GM18520 (cell line): Measurements from ENCODE around the gene TRMT2A.

Experiments
- ATAC-seq: cut with Tn5 transposase; IDR thresholded peaks from one replicate; pipeline ENCODE4 v1.9.1; 2021; ENCODE audit not compliant: unreplicated experiment

The TRMT2A gene

GRCh38 chr22:20123366-20124082, 6.5 kb upstream of the TRMT2A start:
- ATAC-seq, result no peak

- ATAC-seq, result no peak
Observed at GRCh38 chr22:20121856-20122415, 4.9 kb upstream of the TRMT2A start.

GRCh38 chr22:20118300-20119020, 1.4 kb upstream of the TRMT2A start:
- ATAC-seq, result no peak

GRCh38 chr22:20117633-20118299, 740 bp upstream of the TRMT2A start:
- ATAC-seq, result peak; percentile 8

GRCh38 chr22:20116376-20116950, 563 bp downstream of the TRMT2A start:
- ATAC-seq, result no peak

- ATAC-seq, result no peak
Observed at GRCh38 chr22:20115691-20116375, 1.2 kb downstream of the TRMT2A start, which contains the start of gene RANBP1. TSS of gene RANBP1 (plus strand) at chr22:20116104. CDS start at chr22:20116185, 81 bp downstream.

DNA sequence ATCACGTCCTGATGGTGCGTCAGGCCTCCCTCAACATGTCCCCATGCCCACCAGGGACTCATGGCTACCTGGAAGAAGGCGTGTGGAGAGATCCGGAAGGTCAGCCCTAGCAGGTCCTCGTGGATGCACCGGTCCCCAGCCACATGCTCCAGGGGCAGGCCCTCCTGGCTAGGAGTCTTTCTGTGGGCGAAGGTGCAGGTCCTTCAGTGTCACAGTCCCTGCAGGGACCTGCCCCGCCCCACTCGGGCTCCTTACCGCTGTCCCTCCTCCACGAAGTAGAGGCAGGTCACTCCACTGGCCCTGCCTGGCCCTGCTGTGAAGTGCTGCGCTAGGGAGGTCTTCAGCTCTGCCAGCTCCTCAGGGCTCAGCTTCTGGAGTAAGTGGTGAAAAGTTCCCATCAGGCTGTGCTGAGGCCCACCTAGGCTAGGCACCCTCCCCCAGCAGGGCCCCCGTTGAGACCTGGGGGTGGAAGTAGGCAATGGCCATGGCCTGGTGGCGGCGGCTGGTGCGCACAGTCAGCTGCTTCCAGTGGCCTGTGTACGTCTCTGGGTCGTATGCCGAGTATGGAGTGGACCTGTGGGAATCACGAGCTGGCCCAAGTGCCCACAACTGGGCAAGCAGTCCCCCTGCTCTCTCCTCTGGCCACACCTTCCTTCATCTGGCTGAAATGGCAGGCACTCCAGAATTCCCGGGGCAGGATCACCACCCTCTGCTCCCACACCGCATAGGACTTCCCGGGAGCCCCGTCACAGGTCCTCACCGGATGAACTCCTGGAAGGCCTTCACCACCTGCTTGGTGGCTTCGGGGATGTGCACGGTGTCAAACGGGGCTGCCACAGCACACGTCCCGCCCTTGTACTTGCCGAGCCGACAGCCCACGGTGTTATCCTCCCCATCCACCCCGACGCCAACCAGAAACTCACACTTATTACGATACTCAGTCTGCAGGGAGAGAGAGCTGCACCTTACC, 2.2 kb downstream of the TRMT2A start:
- ATAC-seq, result no peak

GRCh38 chr22:20113551-20114310, 3.3 kb downstream of the TRMT2A start:
- no peak for ATAC-seq

DNA sequence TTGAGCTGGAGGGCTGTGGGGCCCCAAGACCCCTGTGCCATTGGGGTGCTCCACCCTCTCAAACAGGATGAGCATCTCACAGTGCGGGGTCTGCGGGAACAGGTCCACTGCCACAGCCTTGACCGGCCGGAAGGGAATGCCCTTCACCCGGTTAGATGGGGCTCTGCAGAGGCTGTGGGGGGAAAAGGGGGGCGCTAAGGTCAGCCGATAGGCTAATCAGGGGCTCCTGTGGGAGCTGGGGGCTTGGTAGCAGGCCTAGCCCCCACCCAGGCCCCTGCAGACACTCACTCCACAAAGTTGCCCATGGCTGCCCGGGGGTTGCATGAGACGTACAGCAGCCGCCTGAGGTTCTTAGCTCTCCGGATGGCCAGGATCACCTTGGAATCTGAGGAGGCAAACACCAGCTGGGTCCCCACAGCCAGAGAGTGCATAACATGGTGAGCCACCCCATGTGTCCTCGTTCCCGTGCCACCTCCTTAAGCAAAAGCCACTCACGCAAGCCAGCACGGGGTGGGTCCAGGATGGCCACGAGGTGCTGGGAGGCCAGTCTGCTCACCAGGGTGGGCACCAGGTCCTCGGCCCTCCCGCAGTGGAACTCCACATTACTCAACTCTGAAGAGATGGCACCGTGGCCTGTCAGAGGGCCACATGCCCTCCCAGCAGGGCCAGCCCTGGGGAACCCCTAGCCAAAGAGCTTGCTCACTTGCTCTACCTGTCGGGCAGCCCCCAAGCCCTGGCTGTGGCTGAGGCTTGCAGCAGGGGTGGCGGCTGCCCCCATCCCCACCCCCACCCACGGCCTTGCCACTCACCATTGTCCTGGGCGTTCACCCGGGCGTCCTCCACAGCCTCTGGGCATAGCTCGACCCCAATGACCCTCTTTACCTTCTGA, 4.2 kb downstream of the TRMT2A start:
- no peak for ATAC-seq

DNA sequence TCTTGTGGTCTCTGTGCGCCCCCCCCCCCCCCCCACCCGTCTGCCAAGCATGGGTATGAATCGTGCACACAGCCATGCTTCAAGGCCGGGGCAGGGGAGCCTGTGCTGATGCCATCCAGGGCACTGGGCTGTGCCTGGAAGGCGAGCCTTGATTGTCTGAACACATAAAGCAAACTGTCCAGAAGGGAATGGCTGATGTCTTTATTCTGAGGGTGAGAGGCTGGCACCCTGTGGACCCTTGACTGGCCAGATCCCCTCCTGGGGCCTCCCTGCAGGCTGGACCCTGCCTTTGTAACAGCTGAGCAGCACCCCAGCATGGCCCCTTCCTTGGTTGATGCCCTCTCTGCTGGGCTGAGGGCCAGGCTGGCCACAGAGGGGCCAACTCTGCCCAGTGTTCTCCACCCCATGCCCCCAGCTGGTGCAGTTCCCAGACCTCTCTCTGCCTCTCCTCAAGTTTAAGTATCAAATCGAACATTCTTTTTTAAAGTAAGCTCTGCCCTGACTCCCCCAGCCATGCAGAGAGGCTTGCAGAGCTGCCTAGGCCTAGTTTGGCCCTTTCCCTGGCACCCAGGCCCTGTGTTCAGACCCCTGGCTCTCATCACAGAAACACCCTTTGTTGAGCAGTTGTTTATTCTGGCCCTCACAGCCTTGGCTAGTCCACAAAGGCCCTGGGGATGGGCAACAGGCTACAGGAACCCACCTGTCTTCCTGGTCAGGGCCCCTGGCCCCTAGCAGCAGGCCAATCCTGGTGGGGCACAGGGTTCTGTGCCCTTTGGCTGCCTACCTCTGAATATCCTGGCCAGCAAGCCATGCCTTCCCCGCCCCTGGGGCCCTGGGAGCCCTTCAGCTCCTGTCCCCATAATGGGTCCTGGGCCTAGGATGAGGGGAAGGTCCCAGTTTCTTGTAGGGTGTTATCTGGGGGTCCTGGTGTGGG, 5.1 kb downstream of the TRMT2A start:
- no peak for ATAC-seq

DNA sequence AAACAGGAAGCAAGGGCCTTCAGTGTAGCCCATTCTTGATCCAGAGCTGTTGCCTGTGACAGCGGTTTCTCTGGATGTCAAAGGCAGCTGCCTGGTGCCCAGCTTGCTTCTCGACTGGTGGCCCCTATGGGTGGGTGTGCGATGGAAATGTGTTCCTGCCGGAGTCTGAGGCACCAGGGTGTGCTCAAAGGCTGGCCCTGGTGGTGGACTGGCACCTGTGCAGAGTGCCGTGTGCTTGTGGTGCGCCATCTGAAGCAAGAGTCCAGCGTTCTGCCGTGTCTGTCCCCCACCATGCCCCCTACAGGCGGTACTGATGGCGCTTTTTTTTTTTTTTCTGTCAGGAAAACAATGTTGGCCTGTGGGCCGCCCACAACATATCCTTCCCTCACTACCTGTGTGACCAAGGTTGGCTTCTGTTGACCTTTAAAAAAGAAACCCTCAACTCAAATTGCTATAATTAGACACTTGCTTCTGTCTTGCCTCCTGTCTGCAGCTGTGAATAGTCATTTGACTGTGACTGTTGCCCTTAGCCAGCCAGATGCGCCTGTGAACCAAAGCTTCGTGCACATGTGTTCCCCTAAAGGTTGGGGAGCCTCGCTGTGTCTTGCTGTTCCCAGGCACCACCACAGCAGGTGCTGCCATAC, 5.9 kb downstream of the TRMT2A start:
- ATAC-seq, result no peak

DNA sequence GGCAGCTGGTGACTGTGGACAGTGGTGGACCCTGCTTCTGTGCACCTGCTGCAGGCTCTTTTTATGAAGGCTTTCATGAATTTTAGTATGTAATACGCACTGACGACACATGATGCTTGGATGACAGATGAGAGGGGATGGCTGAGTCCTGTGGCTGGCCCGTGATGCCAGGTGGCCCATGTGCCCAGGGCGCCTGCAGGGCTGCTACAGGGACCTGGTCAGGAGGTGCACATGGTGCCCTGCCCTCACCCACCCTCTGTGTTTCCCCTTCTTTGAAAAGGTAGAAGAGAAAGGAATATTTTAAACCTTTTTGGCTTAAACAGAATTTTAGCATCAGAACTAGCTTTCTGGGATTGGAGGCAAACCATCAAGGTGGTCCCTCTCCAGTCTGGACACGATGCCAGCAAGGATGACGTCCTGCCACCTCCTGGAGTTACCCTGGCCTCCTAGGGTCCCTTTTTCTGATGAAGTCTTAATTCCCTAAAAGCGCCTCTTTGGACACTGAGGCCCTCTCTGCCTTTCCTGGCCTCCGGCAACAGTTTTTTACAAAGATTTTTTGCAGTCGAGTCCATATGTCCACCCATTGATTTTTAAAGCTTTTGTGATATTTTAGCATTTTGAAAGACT, 6.6 kb downstream of the TRMT2A start:
- ATAC-seq, result no peak

DNA sequence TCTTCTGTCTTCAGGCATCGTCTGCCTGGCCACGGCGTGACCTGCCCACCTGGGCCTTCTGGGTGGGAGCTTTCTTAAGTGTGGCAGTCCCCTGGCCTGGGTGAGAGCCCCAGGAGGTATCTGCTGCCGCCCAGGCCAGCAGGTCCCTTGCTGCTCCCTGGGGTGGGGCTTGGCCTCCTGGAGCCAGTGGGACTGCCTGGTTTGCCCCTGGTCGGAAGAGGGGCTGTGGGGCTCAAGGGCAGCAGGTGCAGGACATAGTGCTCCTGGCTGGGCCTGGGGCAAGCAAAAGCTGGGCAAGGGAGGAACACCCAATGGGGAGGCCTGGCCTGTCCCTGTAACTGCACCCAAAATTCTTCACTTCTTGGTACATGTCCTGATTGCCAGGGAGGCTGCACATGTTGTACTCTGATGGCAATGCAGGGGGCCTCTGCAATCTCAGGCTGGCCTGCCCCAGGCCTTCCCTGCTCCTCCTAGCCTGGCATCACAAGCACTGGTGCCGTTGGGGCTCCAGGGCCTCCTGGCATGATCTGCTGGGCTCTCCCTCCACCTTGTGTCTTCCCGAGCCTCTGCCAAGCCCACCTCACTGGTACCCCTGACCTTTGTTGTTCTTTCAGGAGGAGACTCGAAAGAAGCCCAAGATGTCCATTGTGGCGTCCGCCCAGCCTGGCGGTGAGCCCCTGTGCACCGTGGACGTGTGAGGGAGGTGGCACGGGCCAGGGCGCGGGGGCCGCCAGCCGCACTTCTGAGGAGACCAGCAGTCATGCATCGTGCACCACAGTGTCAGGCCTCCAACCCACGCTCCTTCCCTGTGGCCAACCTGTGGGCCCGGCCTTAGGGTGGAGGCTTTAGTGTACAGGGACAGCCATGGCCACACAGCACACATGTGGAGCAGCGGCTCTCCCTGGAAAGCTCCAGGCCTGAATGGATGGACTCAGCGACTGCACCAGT, 7.3 kb downstream of the TRMT2A start:
- ATAC-seq, result no peak

GRCh38 chr22:20108757-20109230, 8.2 kb downstream of the TRMT2A start:
- ATAC-seq, result no peak
